RKO (cell line): ENCODE measurements around the gene NMRAL1.
A peak's percentile ranks its signal among the peaks of the same experiment; 100 is the strongest.

Source experiments
- DNase-seq: peaks from one replicate; pipeline ENCODE4 v3.0.0-alpha.2; 2016; ENCODE audit warnings: low spot score

NMRAL1 gene

DNA sequence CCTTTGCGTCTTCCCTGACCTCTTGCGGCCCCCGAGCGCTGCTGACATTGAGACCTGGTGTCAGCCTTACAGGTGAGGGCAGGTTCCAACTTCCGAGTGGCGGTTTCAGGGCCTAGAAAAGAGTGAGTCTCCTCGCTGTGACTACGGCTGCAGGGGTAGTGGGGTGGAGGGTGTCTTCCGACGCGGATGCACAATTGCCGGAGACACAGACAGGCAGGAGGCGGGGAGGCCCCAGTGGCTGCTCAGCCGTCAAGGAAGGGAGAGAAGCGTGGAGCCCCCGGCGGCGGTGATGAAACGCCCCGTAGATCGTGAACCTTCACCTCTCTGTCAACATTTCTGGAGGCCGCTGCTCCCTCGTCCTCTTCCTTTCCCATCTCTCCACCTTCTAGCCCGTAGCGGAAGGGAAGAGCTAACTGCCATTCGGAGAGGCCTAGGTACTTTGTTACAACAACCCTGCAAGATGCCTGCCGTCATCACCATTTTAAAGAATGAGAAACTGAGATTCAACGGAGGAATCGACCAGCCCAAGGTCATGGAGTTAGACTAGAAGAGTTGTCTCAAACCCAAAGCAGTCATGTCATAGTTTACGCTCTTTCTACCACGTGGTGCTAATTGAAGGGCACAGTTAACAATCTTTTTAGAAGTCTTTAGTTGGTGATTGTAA lies 48.3 kb downstream of the NMRAL1 start:
- peak; percentile 49 for DNase-seq

DNA sequence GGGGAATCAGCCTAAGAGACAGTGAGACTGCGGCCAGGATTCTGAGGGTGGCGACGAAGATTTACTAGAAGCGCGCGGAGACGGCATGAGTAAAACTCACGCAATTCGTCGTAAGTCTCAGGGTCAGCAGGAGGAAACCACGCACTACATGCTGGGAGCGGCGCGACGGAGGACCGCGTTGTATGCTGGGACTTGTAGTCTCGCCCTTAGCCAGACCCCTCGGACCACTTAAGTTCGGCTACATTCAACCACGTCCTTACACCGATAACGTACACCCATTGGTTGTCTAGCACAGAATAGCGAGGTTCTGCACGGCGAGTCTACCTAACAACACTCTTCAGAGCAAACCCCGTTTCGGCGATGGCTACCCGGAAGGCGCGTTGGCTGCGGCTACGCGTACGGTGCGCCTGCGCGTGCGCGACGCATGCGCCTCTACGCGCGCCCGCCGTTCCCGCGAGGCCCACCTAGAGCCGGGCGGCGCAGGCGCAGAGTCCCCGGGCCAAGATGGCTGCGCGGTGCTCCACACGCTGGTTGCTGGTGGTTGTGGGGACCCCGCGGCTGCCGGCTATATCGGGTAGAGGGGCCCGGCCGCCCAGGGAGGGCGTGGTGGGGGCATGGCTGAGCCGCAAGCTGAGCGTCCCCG lies 48.9 kb downstream of the NMRAL1 start, which contains the start of gene DNAJA3:
DNAJA3 (plus strand) TSS at position 491 of the 643 bp plus-strand sequence; CDS start at position 505, 14 bp downstream.
- peak; percentile 97 for DNase-seq

DNA sequence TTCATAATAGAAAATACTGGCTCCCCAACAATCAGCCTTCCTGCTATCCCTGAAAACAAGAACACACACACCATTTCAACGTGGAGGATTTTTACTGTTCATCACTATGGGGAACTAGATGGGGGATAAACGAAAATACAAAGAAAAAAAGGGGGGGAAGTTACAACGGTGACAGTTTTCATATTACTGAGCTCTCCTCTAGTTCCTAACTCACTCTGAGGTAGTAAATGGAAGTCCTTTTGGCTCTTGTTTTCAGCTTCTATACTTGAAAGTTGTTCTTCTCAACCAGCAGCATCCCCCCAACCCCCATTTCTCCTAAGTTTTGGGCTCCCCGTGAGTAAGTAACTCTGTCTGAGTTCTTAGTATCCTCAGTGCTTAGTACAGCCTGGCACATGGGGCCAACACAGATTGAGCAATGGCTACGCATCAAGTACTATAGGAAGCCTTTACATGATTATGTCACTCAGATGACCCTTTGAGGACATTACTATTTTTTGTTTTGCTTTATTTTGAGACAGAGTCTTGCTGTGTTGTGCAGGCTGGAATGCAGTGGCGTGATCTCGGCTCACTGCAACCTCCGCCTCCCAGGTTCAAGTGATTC lies 53.8 kb downstream of the NMRAL1 start:
- no peak for DNase-seq

DNA sequence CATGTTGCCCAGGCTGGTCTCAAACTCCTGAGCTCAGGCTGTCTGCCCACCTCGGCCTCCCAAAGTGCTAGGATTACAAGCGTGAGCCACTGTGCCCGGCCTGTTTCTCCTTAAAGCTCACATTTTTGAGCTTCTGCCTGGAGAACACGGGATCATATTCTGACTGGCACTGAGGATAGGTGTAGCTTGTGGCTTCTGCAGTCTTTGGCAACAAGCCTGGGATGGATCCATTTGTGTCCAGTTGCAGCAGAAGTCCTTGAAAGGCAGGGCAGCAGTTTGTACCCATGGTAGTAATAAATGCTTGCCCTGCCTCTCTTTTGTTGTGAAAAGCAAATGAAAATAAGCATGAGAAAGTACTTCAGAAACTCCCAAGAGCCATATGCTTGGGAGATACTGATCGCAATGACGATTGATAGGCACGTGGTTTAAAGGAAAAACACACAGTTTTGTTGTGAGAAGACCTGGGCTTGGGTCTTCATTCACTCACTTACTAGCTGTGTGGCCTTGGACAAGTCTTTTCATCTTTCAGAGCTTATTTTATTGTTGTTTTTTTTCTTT lies 54.9 kb downstream of the NMRAL1 start:
- no peak for DNase-seq

DNA sequence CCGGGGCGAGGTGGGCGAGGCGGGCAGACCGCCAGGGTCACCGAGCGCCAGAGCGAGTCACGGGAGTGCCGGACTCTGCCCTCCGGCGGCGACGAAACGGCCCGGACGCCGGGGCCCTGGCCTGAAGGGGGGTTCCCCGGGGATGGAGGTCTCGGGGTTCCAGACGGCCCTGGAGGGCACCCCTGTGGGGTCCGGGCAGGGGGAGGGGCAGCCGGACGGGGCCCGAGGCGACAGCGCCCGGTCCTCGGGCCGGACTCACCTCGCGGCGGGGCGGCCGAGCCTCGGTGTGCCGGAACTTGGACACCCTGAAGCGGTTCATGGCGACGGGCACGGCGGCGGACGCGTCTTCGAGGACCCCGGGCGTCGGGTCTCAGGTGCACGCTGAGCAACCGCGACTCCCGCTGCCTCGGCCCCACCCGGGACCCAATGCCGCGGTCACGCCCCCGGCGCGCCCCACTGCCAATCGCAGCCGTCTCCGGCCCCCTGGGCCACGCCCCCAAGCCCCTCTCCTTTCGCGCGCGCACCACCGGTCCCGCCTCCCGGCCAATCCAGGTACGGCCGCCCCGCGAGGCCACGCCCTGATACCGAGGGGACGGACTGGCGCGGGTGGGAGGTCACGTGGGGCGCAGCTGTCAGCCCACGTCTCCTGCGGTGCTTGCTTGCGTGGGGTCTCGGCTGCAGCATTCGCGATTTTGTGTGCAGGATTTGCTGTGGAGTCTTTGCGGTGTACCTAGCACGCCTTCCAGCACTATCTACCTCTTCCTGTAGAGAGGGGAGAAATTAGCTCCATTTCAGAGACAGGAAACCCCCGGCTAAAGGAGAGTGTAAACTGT lies 58.0 kb downstream of the NMRAL1 start, which contains the start of gene CORO7:
CORO7 (minus strand) TSS at position 397 of the 833 bp plus-strand sequence; CDS start at position 319, 78 bp downstream.
- DNase-seq: peak; percentile 87

DNA sequence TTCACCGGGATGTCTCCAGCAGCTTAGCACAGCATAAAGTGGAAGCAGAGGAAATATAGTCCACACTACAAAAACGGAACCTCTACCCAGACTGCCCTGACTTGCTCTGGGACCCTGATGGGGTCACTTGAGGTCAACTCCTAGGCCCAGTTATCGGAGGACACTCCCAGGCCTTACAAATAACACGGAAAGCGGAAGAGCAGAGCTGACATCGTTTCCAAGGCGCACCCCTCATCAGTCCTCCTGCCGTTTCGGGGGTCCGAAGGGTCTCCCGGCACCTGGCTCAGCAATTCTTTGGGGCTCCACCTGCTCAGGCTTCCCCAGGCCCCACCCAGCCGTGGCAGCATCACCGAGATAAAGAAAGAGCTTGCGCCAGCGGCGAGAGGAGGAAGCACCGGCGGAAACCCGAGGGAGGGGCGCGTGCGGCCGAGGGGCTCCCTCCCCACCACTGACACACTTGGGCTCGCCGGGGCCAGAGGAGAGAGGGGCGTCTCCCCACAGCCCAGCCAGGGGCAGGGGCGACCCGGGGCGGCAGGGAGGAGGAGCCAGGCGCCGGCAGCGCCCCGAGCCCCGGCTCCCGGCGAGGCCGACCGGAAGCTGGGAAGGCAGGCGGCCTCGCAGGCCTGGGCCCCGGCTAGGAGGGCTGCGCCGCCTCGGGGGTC lies 58.8 kb downstream of the NMRAL1 start:
- DNase-seq: peak; percentile 62

DNA sequence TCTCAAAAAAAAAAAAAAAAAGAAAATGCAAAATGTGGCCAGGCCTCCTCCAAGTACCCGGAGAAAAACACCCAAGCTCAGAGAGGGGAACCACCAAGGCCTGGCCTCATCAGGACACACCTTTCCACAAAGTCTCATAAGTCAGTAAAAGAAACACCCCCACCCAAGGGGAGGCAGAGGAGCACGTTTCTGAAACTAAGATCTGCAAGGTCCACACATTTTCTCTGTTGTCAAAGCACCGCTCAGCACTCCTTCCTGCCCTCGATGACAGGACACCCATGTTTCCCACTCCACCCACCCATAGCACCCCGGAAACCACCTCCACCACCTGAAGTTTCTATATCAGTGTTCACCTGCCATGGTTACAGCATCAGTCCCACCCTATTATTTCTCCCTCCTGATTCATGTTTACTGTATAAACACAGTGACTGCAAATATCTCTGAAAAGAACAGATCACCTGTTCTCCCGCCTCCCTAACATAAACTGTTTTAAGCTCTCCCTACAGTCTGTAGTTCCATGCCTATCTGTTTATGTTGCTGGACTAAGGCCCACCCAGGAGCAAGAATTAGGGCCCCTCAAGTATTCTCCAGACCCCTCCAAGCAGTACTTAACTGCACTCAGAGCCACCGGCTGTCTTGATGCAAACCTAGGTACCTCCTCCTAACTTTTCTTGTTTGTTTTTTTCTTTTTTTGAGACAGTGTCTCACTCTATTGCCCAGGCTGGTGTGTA lies 60.1 kb downstream of the NMRAL1 start:
- no peak for DNase-seq

DNA sequence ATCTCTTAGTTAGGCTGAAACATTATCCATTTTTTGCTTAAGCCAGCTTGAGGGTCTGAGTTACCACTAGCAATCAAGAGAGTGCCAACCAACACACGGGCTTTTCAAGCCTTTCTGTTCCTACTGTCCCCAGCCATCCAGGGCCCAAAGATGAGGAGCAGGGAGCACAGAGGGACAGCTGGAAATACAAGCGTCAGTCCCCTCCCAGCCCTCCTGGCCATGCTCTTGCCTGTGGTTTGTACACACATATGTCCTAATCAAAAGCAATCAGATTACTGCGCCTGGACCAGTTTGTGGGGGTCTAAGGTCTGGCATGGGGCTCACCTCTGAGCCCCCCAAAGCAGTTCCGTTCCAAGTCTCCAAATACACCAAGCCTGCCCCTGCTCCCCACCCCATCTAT lies 61.6 kb downstream of the NMRAL1 start:
- DNase-seq: no peak

DNA sequence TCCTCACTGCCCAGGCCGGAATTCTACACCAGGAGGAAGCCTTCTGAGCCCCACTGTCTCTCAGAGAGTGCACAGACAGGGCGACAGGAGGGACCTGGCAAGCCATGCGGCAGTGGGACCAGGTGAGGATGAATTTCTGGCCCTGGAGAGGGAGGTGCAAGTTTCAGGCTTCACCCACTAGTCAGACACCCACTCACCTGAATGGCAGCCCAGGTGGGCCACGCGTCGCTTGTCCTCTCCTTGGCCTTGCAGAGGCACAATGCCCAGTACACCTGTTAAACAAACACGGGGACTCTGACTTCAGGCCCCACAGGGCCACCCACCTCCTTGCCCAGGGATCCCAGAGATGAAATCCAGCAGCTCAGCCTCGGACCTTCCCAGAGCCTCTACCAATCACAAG lies 62.3 kb downstream of the NMRAL1 start:
- no peak for DNase-seq
